Loucy (cell line): Measurements from ENCODE around the gene C10orf143.

ENCODE experiments used
- H2AFZ ChIP-seq: fragments of 200-600 bp; sonication (generic); 2 replicates; pipeline ENCODE4 v1.6.0; 2016; ENCODE audit warnings: antibody characterized with exemption, mild to moderate bottlenecking, low read length, moderate library complexity
- H3F3A ChIP-seq: fragments of 200-600 bp; 2 replicates; pipeline ENCODE4 v1.6.0; 2016; ENCODE audit warnings: antibody characterized with exemption, low read depth, mild to moderate bottlenecking
- H3K27me3 ChIP-seq: fragments of 200-600 bp; sonication (generic); 2 replicates; pipeline ENCODE4 v1.6.1; 2014; ENCODE audit warnings: low read length, mild to moderate bottlenecking; ENCODE audit not compliant: insufficient read depth, poor library complexity, severe bottlenecking
- H3K36me3 ChIP-seq: fragments of 200-600 bp; sonication (generic); 2 replicates; pipeline ENCODE4 v1.6.1; 2016; ENCODE audit warnings: low read length; ENCODE audit not compliant: insufficient read depth
- H3K4me1 ChIP-seq: fragments of 200-600 bp; sonication (generic); 2 replicates; pipeline ENCODE4 v1.5.1; 2014; ENCODE audit warnings: low read length, mild to moderate bottlenecking; ENCODE audit not compliant: insufficient read depth, poor library complexity, severe bottlenecking
- H3K4me2 ChIP-seq: fragments of 200-600 bp; sonication (generic); 2 replicates; pipeline ENCODE4 v1.6.0; 2014; ENCODE audit warnings: antibody characterized with exemption, low read length, low read depth, mild to moderate bottlenecking; ENCODE audit not compliant: poor library complexity, severe bottlenecking
- H3K4me3 ChIP-seq: fragments of 200-600 bp; sonication (generic); 2 replicates; pipeline ENCODE4 v1.5.1; 2014; ENCODE audit warnings: low read length, mild to moderate bottlenecking, mixed read lengths; ENCODE audit not compliant: poor library complexity, severe bottlenecking
- H3K79me2 ChIP-seq: fragments of 200-600 bp; sonication (generic); 2 replicates; pipeline ENCODE4 v1.6.1; 2014; ENCODE audit warnings: low read length; ENCODE audit not compliant: insufficient read depth
- H3K9ac ChIP-seq: fragments of 200-600 bp; sonication (generic); 2 replicates; pipeline ENCODE4 v1.6.0; 2014; ENCODE audit warnings: mild to moderate bottlenecking, low read depth, low read length, moderate library complexity; ENCODE audit not compliant: poor library complexity, severe bottlenecking
- H3K9me2 ChIP-seq: fragments of 200-600 bp; sonication (generic); replicated peaks from 2 replicates; pipeline ENCODE4 v1.6.1; 2016; ENCODE audit warnings: low read depth, low read length, mixed read lengths
- H3K9me3 ChIP-seq: fragments of 200-600 bp; sonication (generic); 2 replicates; pipeline ENCODE4 v1.6.1; 2014; ENCODE audit warnings: mild to moderate bottlenecking, antibody characterized with exemption, low read length, low read depth; ENCODE audit not compliant: insufficient read depth
- H4K20me1 ChIP-seq: fragments of 200-600 bp; sonication (generic); 2 replicates; pipeline ENCODE4 v1.6.0; 2014; ENCODE audit warnings: antibody characterized with exemption, low read length, mild to moderate bottlenecking; ENCODE audit not compliant: insufficient read depth, poor library complexity, severe bottlenecking
- CTCF ChIP-seq: fragments of 200-600 bp; sonication (generic); conservative IDR thresholded peaks from 2 replicates; pipeline ENCODE4 v1.5.1; 2014; ENCODE audit warnings: mild to moderate bottlenecking, antibody characterized with exemption, low read length
- EZH2phosphoT487 ChIP-seq: fragments of 200-600 bp; IDR thresholded peaks from 2 replicates; pipeline ENCODE4 v1.6.1; 2018; ENCODE audit warnings: antibody characterized with exemption, mild to moderate bottlenecking, moderate library complexity, borderline replicate concordance

C10orf143 gene

GRCh38 chr10:130072247-130072646 lies 38.4 kb downstream of the C10orf143 start:
- Histone ChIP-seq H3K4me1 (no peaks in the 10 kb centered on the region), H2AFZ (no peak overlapping the region), H3K36me3 (no peaks in the 10 kb centered on the region), H3K9me3 (peaks cover 9% of the 10 kb centered on the region), H3K4me3 (no peak overlapping the region), H3F3A (no peaks in the 10 kb centered on the region), H3K27me3 (no peaks in the 10 kb centered on the region), H3K9ac (no peak overlapping the region), H3K79me2 (no peaks in the 10 kb centered on the region), H3K4me2 (no peak overlapping the region), H3K9me2 (no peaks in the 10 kb centered on the region), H4K20me1 (no peaks in the 10 kb centered on the region)
- TF ChIP-seq CTCF = no peak
- TF ChIP-seq EZH2phosphoT487 = no peak

- H3K4me1 ChIP-seq = no peaks in the 10 kb centered on the region
- H3K4me3 ChIP-seq = no peak overlapping the region
- no peaks in the 10 kb centered on the region for H3K36me3 ChIP-seq
- no peaks in the 10 kb centered on the region for H3K79me2 ChIP-seq
- H3K9me3 ChIP-seq = peaks cover 9% of the 10 kb centered on the region
- TF ChIP-seq CTCF (no peak), EZH2phosphoT487 (no peak)
- no peaks in the 10 kb centered on the region for H3K9me2 ChIP-seq
- H3F3A ChIP-seq = no peaks in the 10 kb centered on the region
- no peaks in the 10 kb centered on the region for H4K20me1 ChIP-seq
- no peak overlapping the region for H3K9ac ChIP-seq
- no peak overlapping the region for H3K4me2 ChIP-seq
- no peaks in the 10 kb centered on the region for H3K27me3 ChIP-seq
- H2AFZ ChIP-seq = no peak overlapping the region
Observed at GRCh38 chr10:130067893-130068292, 42.7 kb downstream of the C10orf143 start.

- TF ChIP-seq CTCF = no peak
- TF ChIP-seq EZH2phosphoT487 = no peak
- no peaks in the 10 kb centered on the region for H3K4me1 ChIP-seq
Observed at GRCh38 chr10:130066743-130067142, 43.9 kb downstream of the C10orf143 start.

More at GRCh38 chr10:130066743-130067142, 43.9 kb downstream of the C10orf143 start:
- Histone ChIP-seq H3K4me2 (no peak overlapping the region), H3F3A (no peaks in the 10 kb centered on the region), H4K20me1 (no peaks in the 10 kb centered on the region), H3K9me2 (no peaks in the 10 kb centered on the region), H3K4me3 (no peak overlapping the region), H3K79me2 (no peaks in the 10 kb centered on the region), H3K27me3 (no peaks in the 10 kb centered on the region), H3K36me3 (no peaks in the 10 kb centered on the region), H3K9ac (no peak overlapping the region), H3K9me3 (no peaks in the 10 kb centered on the region), H2AFZ (no peak overlapping the region)
